Right lung (tissue), 5 donors: Measurements from ENCODE around the gene TMEM154. TPM values are rescaled to one million over a fixed set of nuclear protein-coding genes. Genes with fewer than 3 reads are reported as not detected.
"Not testable (repeated sequence)": the region's sequence is repeated elsewhere in the genome, so short reads cannot be mapped to it uniquely, and the experiment has no call there.

Experiments
- DNase-seq, 2 donors: peaks; one replicate each; pipeline ENCODE4 v3.0.0-alpha.2; 2013
- polyA plus RNA-seq, 5 donors: library from polyadenylated mRNA; unstranded; fragments of 120-200 nt; gene quantifications; one replicate each; pipeline versions ENCODE4 v1.2.1 to v1.2.3, GENCODE V29; 2013; ENCODE audit warnings: inconsistent platforms in 1 of 5, low replicate concordance in 1 of 5; ENCODE audit not compliant: insufficient read length in 5 of 5, insufficient read depth in 1 of 5

TMEM154 gene
- polyA plus RNA-seq, 5 donors: 1.0 to 2.9 (median 1.8) TPM

DNA sequence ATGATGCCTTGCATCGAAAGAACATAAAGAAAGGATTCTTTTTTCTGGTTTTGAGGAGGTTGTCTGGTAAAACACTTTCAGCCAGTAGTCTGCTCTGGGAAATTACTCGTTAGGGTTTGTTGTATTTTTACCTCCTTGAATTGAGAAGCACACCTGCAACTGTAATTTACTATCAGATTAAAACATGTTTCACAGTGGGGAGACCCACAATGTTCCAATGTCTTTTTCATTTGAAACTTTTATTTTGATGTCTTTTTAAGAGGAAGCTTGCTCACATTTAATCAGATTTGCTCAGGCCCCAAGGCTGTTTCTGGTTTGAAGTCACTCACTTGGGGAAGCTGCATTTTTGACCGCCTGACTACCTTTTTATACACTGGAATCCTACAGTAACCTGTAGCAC lies 12.0 kb downstream of the TMEM154 start:
- no peak for DNase-seq

GRCh38 chr4:152666946-152667345 lies 12.9 kb downstream of the TMEM154 start:
- DNase-seq: no peak

DNA sequence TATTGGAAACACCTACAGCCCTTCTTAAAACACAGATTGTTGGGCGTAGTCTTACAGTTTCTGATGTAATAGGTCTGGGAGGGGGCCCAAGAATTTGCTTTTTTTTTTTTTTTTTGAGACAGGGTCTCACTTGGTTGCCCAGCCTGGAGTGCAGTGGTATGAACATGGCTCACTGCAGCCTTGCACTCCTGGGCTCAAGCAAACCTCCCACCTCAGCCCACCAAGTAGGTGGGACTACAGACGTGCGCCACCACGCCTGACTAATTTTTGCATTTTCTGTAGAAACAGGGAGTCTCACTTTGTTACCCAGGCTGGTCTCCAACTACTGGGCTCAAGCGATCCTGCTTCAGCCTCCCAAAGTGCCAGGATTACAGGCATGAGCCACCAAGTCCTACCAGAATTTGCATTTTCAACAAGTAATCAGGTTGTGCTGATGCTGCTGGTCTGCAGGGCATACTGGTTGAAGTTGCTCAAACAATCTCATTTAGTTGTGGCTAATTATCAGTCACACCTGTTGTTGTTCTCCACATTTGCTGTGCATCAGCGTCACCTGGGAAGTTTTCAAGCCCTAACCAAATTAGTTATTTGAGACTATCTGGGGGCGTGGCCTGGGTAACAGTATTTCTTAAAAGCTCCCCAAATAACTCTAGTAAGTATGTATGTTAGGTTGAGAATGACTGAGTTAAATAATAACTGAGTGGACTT lies 14.0 kb downstream of the TMEM154 start:
- DNase-seq: no peak

GRCh38 chr4:152664067-152664378 lies 15.8 kb downstream of the TMEM154 start:
- DNase-seq: not testable (repeated sequence)

GRCh38 chr4:152663203-152664066 lies 16.4 kb downstream of the TMEM154 start:
- no peak for DNase-seq

DNA sequence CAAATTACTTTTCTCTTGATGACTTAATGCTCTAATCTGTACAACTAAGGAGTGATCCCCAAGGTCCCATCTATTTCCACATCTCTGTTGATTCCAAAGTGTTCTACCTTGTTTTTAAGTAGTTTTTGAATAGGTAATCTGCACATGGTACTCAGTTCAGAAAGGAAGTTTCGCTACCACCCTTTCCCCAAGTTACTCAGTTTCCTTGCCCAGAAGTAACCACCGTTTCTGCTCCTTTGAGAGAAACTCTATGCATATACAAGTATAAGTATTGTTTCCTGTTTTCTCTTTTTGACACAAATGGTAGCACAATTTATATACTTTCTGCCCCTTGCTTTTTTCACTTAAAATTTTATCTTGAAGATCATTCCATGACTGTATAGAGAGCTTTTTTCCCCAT lies 18.1 kb downstream of the TMEM154 start:
- no peak for DNase-seq

- no peak for DNase-seq
Observed at GRCh38 chr4:152660526-152660925, 19.3 kb downstream of the TMEM154 start.

GRCh38 chr4:152659806-152660205 lies 20.0 kb downstream of the TMEM154 start:
- DNase-seq: no peak

- DNase-seq: no peak
Observed at GRCh38 chr4:152657657-152658056, 22.1 kb downstream of the TMEM154 start.

DNA sequence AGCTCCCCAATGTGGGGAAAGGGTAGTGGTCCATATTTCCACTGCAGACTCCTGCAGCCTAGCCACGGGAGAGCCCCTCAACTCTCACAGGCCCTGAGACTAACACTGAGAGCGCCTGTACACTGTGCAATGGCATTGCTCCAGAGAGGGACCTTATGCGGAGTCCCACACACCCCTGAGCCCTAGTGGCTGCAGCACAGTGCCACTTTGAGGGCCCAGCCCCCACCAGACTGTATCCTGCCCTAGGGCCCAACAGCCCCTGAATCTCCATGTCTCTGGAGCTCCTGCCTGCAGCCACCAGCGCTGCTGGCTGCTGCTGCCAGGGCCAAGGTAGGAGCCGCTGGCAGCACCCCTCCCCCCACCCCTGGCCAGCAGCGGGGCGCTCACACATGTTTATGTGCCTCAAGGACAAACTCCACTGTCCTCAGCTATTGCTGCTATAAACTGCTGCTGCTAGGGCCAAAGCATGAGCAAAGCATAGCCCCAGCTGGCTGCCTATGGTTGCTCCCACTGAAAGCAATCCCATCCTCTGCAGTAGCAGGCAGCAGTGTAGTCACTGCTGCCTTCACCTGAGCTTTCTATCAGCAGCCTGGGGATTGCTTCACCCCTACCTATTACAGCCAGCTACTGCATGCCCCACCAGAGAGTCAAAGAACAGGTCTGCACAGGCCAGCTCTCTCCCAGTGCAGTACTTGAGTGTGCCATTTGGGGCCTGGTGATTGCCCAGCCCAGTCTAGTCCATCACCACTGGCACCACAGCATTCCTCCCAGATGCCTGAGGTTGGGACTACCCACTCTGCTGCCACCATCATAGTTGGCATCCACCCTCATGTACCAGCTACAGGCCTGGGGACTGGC lies 24.3 kb downstream of the TMEM154 start:
- no peak for DNase-seq

- no peak for DNase-seq
Observed at GRCh38 chr4:152652102-152652501, 27.7 kb downstream of the TMEM154 start.

DNA sequence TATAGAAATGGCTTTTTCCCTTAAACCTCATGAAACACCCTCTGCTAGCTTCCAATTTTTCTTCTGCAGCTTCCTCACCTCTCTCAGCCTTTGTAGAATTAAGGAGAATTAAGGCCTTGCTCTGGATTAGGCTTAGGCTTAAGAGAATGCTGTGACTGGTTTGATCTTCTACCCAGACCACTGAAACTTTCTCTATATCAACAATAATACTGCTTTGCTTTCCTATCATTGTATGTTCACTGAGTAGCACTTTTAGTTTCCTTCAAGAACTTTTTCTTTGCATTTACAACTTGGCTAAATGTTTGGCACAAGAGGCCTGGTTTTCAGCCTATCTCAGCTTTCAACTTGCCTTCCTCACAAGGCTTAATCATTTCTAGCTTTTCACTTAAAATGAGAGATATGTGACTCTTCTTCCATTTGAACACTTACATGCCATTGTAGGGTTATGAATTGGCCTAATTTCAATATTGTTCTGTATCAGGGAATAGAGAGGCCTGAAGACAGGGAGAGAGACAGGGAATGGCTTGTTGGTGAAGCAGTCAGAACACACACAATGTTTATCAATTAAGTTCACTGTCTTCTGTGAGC lies 28.2 kb downstream of the TMEM154 start:
- DNase-seq: no peak

- DNase-seq: no peak
Observed at GRCh38 chr4:152646221-152646620, 33.6 kb downstream of the TMEM154 start.

DNA sequence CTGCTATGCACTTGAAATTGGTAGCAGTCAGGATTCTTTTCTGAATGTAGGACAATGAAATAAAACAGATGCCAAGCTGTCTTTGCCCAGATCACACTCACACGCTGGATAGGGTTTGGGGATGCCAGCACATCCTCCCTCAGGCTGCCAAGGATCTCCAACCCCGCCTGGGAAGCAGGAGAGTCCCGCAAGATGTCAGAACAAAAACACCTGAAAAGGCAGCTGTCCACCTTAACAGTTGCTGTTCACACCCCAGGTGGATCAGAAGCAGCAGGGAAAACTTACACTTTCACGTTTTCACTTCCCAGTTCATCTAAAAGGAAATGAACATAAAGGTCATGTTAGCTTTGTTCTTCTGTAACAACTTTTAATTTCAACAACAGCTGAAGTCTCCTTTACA lies 35.7 kb downstream of the TMEM154 start:
- no peak for DNase-seq

GRCh38 chr4:152643153-152644035 lies 36.4 kb downstream of the TMEM154 start:
- no peak for DNase-seq

- DNase-seq: peak; percentile 26 to 34
Observed at GRCh38 chr4:152640058-152640921, 39.5 kb downstream of the TMEM154 start.

DNA sequence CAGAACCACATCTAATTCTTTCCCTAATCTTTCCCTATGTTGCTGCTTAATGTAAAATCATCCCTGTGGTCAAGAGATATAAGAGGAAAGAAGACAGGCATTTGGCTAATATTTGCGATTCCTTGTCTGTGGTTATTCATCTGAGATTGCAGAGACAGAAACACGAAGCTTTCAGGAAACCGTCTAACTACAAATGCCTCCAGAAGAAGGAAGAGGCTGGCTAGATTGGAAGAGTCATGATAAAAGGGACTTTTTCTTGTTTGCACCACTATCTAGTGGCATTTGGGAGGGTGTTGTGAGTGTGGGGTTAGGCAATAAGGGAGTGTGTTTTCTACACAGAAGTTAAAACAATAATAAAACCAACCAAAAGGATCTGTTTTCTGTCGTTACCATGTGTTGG lies 43.9 kb downstream of the TMEM154 start:
- DNase-seq: no peak

GRCh38 chr4:152634110-152634760 lies 45.6 kb downstream of the TMEM154 start:
- DNase-seq: no peak

DNA sequence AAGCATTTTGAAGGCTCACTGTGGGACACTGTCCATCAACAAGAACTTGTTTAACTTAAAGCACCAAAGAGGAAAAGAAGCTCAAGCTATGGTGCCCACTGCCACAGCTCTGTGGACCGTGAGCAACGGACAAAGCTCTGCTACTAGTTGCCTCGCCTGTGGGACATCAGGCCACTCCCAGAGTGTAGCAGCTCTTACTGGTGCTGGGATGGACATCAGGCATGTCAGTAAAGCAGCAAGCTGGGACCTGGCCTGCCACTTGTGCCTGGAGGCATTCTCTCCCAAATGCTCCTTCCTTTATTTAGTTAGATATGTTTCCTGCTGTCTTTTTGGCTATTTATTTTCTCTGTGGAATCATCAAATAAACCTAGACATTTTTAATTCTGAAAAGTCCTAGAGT lies 46.7 kb downstream of the TMEM154 start:
- DNase-seq: no peak
